Measurements from ENCODE around the gene MAPT.

- TF ChIP-seq CTCF (IDR thresholded peaks at IDR 0.05) (no peak), POLR2A (IDR thresholded peaks at IDR 0.05) (no peak)
These were observed 57.6 kb downstream of the MAPT start for GRCh38 chr17:45951941-45952340.
